A375 (cell line): ENCODE measurements around the gene NOXA1. TPM values are rescaled to one million over a fixed set of nuclear protein-coding genes. Genes with fewer than 3 reads are reported as not detected.

Experiments used
- total RNA-seq: library from RNA; depleted of rRNA; stranded (reverse); fragments of >200 nt; shearing (Covaris generic); gene quantifications from 2 replicates; pipeline ENCODE4 v1.2.3, GENCODE V29; 2014; rRNA removed

The NOXA1 gene
- 0.56 and 1.2 TPM in 2 replicates for total RNA-seq

DNA sequence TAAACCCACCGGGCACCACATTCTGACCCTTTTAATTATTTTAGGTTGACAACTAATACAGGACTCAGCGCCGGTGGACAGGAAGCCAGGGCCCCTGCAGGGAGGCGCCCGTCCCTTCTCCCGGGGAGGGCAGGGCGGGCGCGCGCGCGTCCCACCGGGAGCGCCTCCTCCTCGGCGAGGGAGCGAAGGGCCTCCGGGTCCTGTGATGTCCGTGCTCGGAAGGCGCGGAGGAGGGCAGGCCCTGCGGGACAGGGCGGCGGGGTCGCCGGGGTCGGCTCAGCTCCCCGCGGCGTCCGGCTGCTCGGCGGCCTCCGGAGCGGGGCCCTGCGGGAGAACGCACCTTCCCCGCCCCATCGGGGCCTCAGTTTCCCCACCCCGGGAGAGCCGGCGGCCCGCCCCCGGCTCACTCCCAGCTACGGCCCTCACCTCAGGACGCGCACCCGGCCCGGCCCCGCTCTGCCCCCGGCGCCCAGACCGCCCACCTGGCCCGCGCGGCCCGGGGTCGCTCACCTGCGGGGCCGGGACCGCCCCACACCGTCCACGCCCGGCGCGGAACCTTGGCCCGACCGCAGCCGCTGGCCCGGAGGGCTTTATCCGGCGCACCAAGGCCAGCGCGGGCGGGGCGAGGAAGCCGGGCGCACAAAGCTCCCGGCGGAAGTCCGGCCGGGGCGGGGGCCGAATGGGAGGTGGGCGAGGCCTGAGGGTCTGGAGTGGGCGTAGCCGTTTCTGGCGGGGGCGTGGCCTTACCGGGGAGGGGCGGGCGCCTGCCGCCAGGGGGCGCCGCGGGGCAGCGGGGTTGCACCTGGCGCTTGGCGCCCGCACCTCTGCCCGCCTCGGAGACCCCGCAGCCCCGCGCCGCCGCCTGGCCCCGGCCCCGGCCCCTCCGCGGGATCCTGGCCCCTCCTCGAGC lies at the start of gene NOXA1, which contains the start of gene EXD3:
Gene NOXA1 (plus strand): TSS at position 790 of the 910 bp plus-strand sequence. CDS start 137 bp downstream, outside the sequence.
Gene EXD3 (minus strand): TSS at position 559 of the 910 bp plus-strand sequence. CDS start 27,805 bp downstream, outside the sequence.

GRCh38 chr9:137441289-137441934 lies 18.2 kb downstream of the NOXA1 start, which contains the start of gene ENTPD8:
Gene ENTPD8 (minus strand): TSS chr9:137441357. CDS start chr9:137438285, 3,072 bp downstream.

GRCh38 chr9:137459152-137459600 lies 36.0 kb downstream of the NOXA1 start, which contains the start of gene NSMF:
Gene NSMF (minus strand): TSS chr9:137459334. CDS start chr9:137459102, 232 bp downstream.

Other genes with a start within 250 kb of the NOXA1 start
- gene ANAPC2, start 234.8 kb upstream of the NOXA1 start, total RNA-seq: 26.1 and 32.6 TPM in 2 replicates
- 111 and 115 TPM in 2 replicates for gene SSNA1, start 234.7 kb upstream of the NOXA1 start, total RNA-seq
- 14.6 and 16.1 TPM in 2 replicates for gene TPRN, start 222.7 kb upstream of the NOXA1 start, total RNA-seq
- gene TMEM203, start 217.7 kb upstream of the NOXA1 start, total RNA-seq: 39.9 and 43.5 TPM in 2 replicates
- gene NDOR1, start 217.7 kb upstream of the NOXA1 start, total RNA-seq: 19.3 and 30.1 TPM in 2 replicates
- gene RNF208, start 201.2 kb upstream of the NOXA1 start, total RNA-seq: 0.61 and 1.5 TPM in 2 replicates
- gene CYSRT1, start 198.2 kb upstream of the NOXA1 start, total RNA-seq: 0.29 and 0.98 TPM in 2 replicates
- 0.05 and 0.94 TPM in 2 replicates for gene RNF224, start 195.9 kb upstream of the NOXA1 start, total RNA-seq
- gene SLC34A3, start 192.5 kb upstream of the NOXA1 start, total RNA-seq: not detected in 2 replicates
- gene TUBB4B, start 182.1 kb upstream of the NOXA1 start, total RNA-seq: 287 and 331 TPM in 2 replicates
- gene STPG3, start 172.1 kb upstream of the NOXA1 start, total RNA-seq: not detected in 2 replicates
- gene NELFB, start 168.1 kb upstream of the NOXA1 start, total RNA-seq: 51.1 and 51.2 TPM in 2 replicates
- 6.9 and 8.7 TPM in 2 replicates for gene TOR4A, start 145.7 kb upstream of the NOXA1 start, total RNA-seq
- gene NRARP, start 121.1 kb upstream of the NOXA1 start, total RNA-seq: 0.11 TPM in 1 of 2 replicates, not detected in the other
- 3.9 and 4.8 TPM in 2 replicates for gene EXD3, start 231 bp upstream of the NOXA1 start, total RNA-seq
- gene ENTPD8, start 18.0 kb downstream of the NOXA1 start, total RNA-seq: 0.21 TPM in 1 of 2 replicates, not detected in the other
- gene NSMF, start 35.9 kb downstream of the NOXA1 start, total RNA-seq: 34.7 and 38.6 TPM in 2 replicates
- gene PNPLA7, start 127.0 kb downstream of the NOXA1 start, total RNA-seq: 1.3 and 1.8 TPM in 2 replicates
- 132 and 161 TPM in 2 replicates for gene MRPL41, start 128.5 kb downstream of the NOXA1 start, total RNA-seq
- 41.4 and 46.1 TPM in 2 replicates for gene DPH7, start 155.5 kb downstream of the NOXA1 start, total RNA-seq
- gene ZMYND19, start 167.1 kb downstream of the NOXA1 start, total RNA-seq: 49.6 and 53.9 TPM in 2 replicates
- gene ARRDC1, start 182.3 kb downstream of the NOXA1 start, total RNA-seq: 38.8 and 45.0 TPM in 2 replicates
- 58.4 and 61.8 TPM in 2 replicates for gene EHMT1, start 195.6 kb downstream of the NOXA1 start, total RNA-seq